ENCODE results near the gene PGM1.

PGM1 gene

GRCh38 chr1:63670164-63670563 is 77.0 kb downstream of the PGM1 start:
- no peaks in the 10 kb centered on the region for H3K4me1 ChIP-seq (ENCODE audit: control insufficient read depth, insufficient read depth, low read length, poor library complexity, severe bottlenecking)
- no peaks in the 10 kb centered on the region for H3K36me3 ChIP-seq (ENCODE audit: control insufficient read depth, insufficient read depth, low read length)
- H3K4me3 ChIP-seq (ENCODE audit: insufficient read depth, low read depth, low read length, poor library complexity, severe bottlenecking) = no peak overlapping the region
- DNase-seq = no peak
- H3K27ac ChIP-seq (ENCODE audit: insufficient read depth, low read length, poor library complexity, severe bottlenecking) = no peak overlapping the region
- H3K27me3 ChIP-seq (replicated peaks; ENCODE audit: control insufficient read depth, insufficient read depth, low read length, poor library complexity, severe bottlenecking) = no peaks in the 10 kb centered on the region
- H3K9me3 ChIP-seq (ENCODE audit: control insufficient read depth, low read length) = no peaks in the 10 kb centered on the region

DNA sequence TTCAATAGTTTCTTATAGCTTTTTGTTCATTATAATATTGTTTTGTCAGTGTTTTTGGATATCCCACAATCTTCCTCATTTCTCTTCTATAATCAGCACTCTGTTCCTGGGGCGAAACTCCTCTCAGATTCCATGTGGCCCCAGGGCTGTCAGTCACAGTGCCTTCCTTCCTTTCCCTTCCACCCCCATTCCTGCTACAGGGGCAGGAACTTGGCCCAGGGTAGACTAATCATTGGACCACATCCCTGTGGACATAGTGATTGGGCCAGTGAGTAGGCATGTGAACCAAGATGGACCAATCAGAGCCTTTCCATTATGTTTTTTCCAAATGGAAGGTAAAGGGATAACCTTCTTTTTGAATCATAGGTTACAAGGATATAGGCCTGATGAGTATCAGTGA is 78.3 kb downstream of the PGM1 start:
- no peak overlapping the region for H3K27ac ChIP-seq (ENCODE audit: insufficient read depth, low read length, poor library complexity, severe bottlenecking)
- H3K27me3 ChIP-seq (replicated peaks; ENCODE audit: control insufficient read depth, insufficient read depth, low read length, poor library complexity, severe bottlenecking) = no peaks in the 10 kb centered on the region
- no peak overlapping the region for H3K4me3 ChIP-seq (ENCODE audit: insufficient read depth, low read depth, low read length, poor library complexity, severe bottlenecking)
- no peak for DNase-seq
- no peaks in the 10 kb centered on the region for H3K4me1 ChIP-seq (ENCODE audit: control insufficient read depth, insufficient read depth, low read length, poor library complexity, severe bottlenecking)
- no peaks in the 10 kb centered on the region for H3K9me3 ChIP-seq (ENCODE audit: control insufficient read depth, low read length)
- no peaks in the 10 kb centered on the region for H3K36me3 ChIP-seq (ENCODE audit: control insufficient read depth, insufficient read depth, low read length)

DNA sequence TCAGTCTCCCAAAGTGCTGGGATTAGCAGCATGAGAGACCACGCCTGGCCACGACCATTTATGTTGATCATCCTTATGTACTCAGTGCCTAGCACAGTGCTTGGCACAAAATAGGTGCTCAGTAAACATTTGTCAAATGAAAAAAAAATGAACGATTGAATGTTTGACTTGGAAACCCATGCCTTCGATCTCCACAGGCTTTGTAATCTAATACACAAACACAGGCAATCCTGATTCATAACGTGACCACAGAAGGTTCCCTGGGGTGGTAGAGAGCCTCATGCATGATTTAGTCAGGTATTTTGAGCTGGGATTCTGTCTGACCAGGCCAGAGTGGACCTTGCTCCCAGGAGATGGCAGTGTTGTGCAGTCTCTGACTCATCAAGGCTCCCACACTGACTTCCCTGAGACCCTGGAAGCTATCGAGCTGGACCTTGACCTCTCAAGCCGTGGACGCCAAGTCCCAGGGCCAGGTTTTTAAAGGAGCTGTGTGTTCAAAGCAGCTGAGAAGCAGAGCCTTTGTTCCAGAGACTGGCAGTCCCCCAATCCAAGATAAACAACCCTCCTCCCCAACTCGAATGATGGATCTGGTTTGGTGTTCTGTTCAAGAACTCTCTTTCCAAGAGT is 81.1 kb downstream of the PGM1 start:
- H3K4me1 ChIP-seq (ENCODE audit: control insufficient read depth, insufficient read depth, low read length, poor library complexity, severe bottlenecking) = no peaks in the 10 kb centered on the region
- H3K9me3 ChIP-seq (ENCODE audit: control insufficient read depth, low read length) = no peaks in the 10 kb centered on the region
- no peak overlapping the region for H3K4me3 ChIP-seq (ENCODE audit: insufficient read depth, low read depth, low read length, poor library complexity, severe bottlenecking)
- no peak for DNase-seq
- no peak overlapping the region for H3K27ac ChIP-seq (ENCODE audit: insufficient read depth, low read length, poor library complexity, severe bottlenecking)
- no peaks in the 10 kb centered on the region for H3K27me3 ChIP-seq (replicated peaks; ENCODE audit: control insufficient read depth, insufficient read depth, low read length, poor library complexity, severe bottlenecking)
- H3K36me3 ChIP-seq (ENCODE audit: control insufficient read depth, insufficient read depth, low read length) = no peaks in the 10 kb centered on the region

DNA sequence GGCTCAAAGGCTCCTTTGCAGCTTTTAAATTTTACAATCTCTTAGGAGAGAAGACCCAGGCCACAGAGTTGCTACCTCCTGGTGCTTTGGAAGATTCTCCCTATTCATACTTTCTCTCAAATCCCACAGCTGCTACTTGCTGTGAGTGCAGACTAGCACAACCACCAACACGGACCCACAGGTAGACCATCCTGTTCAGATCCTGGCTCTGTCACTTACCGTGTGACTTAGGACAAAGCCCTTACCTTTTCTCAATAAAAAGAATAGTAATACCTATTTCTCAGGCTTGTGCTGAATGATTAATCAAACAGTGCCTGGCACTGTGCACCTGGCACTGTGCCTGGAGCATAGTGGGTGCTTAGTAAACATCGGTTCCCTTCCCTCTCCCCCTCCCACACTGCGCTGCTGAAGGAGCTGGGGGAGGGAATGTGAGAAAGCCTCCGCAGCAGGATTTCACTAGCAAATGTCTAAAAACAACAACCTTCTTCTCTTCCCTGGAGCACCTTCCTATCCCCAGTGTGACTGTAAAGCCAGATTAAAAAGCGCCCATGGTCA is 81.7 kb downstream of the PGM1 start:
- DNase-seq = no peak
- Histone ChIP-seq H3K9me3 (ENCODE audit: control insufficient read depth, low read length) (no peaks in the 10 kb centered on the region), H3K4me3 (ENCODE audit: insufficient read depth, low read depth, low read length, poor library complexity, severe bottlenecking) (no peak overlapping the region), H3K36me3 (ENCODE audit: control insufficient read depth, insufficient read depth, low read length) (no peaks in the 10 kb centered on the region), H3K27me3 (replicated peaks; ENCODE audit: control insufficient read depth, insufficient read depth, low read length, poor library complexity, severe bottlenecking) (no peaks in the 10 kb centered on the region), H3K27ac (ENCODE audit: insufficient read depth, low read length, poor library complexity, severe bottlenecking) (no peak overlapping the region), H3K4me1 (ENCODE audit: control insufficient read depth, insufficient read depth, low read length, poor library complexity, severe bottlenecking) (no peaks in the 10 kb centered on the region)

- no peak for DNase-seq
- Histone ChIP-seq H3K27ac (ENCODE audit: insufficient read depth, low read length, poor library complexity, severe bottlenecking) (no peak overlapping the region), H3K9me3 (ENCODE audit: control insufficient read depth, low read length) (no peaks in the 10 kb centered on the region), H3K4me1 (ENCODE audit: control insufficient read depth, insufficient read depth, low read length, poor library complexity, severe bottlenecking) (no peaks in the 10 kb centered on the region), H3K36me3 (ENCODE audit: control insufficient read depth, insufficient read depth, low read length) (no peaks in the 10 kb centered on the region), H3K27me3 (replicated peaks; ENCODE audit: control insufficient read depth, insufficient read depth, low read length, poor library complexity, severe bottlenecking) (no peaks in the 10 kb centered on the region), H3K4me3 (ENCODE audit: insufficient read depth, low read depth, low read length, poor library complexity, severe bottlenecking) (no peak overlapping the region)
These were observed 82.3 kb downstream of the PGM1 start for GRCh38 chr1:63675420-63675931.

- Histone ChIP-seq H3K27me3 (replicated peaks; ENCODE audit: control insufficient read depth, insufficient read depth, low read length, poor library complexity, severe bottlenecking) (no peaks in the 10 kb centered on the region), H3K4me1 (ENCODE audit: control insufficient read depth, insufficient read depth, low read length, poor library complexity, severe bottlenecking) (no peaks in the 10 kb centered on the region), H3K4me3 (ENCODE audit: insufficient read depth, low read depth, low read length, poor library complexity, severe bottlenecking) (no peak overlapping the region), H3K36me3 (ENCODE audit: control insufficient read depth, insufficient read depth, low read length) (no peaks in the 10 kb centered on the region), H3K27ac (ENCODE audit: insufficient read depth, low read length, poor library complexity, severe bottlenecking) (no peak overlapping the region), H3K9me3 (ENCODE audit: control insufficient read depth, low read length) (no peaks in the 10 kb centered on the region)
- DNase-seq = no peak
These were observed 84.3 kb downstream of the PGM1 start for GRCh38 chr1:63677497-63677896.

- H3K36me3 ChIP-seq (ENCODE audit: control insufficient read depth, insufficient read depth, low read length) = no peaks in the 10 kb centered on the region
- no peak overlapping the region for H3K4me3 ChIP-seq (ENCODE audit: insufficient read depth, low read depth, low read length, poor library complexity, severe bottlenecking)
- no peaks in the 10 kb centered on the region for H3K27me3 ChIP-seq (replicated peaks; ENCODE audit: control insufficient read depth, insufficient read depth, low read length, poor library complexity, severe bottlenecking)
- no peak for DNase-seq
- H3K27ac ChIP-seq (ENCODE audit: insufficient read depth, low read length, poor library complexity, severe bottlenecking) = no peak overlapping the region
- no peaks in the 10 kb centered on the region for H3K9me3 ChIP-seq (ENCODE audit: control insufficient read depth, low read length)
- no peaks in the 10 kb centered on the region for H3K4me1 ChIP-seq (ENCODE audit: control insufficient read depth, insufficient read depth, low read length, poor library complexity, severe bottlenecking)
These were observed 85.0 kb downstream of the PGM1 start for GRCh38 chr1:63678200-63678599.

- Histone ChIP-seq H3K9me3 (ENCODE audit: control insufficient read depth, low read length) (no peaks in the 10 kb centered on the region), H3K36me3 (ENCODE audit: control insufficient read depth, insufficient read depth, low read length) (no peaks in the 10 kb centered on the region), H3K27me3 (replicated peaks; ENCODE audit: control insufficient read depth, insufficient read depth, low read length, poor library complexity, severe bottlenecking) (no peaks in the 10 kb centered on the region), H3K27ac (ENCODE audit: insufficient read depth, low read length, poor library complexity, severe bottlenecking) (no peak overlapping the region), H3K4me3 (ENCODE audit: insufficient read depth, low read depth, low read length, poor library complexity, severe bottlenecking) (no peak overlapping the region), H3K4me1 (ENCODE audit: control insufficient read depth, insufficient read depth, low read length, poor library complexity, severe bottlenecking) (no peaks in the 10 kb centered on the region)
- no peak for DNase-seq
These were observed 85.9 kb downstream of the PGM1 start for GRCh38 chr1:63679076-63679475.

GRCh38 chr1:63679589-63679988 is 86.4 kb downstream of the PGM1 start:
- no peaks in the 10 kb centered on the region for H3K27me3 ChIP-seq (replicated peaks; ENCODE audit: control insufficient read depth, insufficient read depth, low read length, poor library complexity, severe bottlenecking)
- no peaks in the 10 kb centered on the region for H3K4me1 ChIP-seq (ENCODE audit: control insufficient read depth, insufficient read depth, low read length, poor library complexity, severe bottlenecking)
- no peak overlapping the region for H3K4me3 ChIP-seq (ENCODE audit: insufficient read depth, low read depth, low read length, poor library complexity, severe bottlenecking)
- no peaks in the 10 kb centered on the region for H3K36me3 ChIP-seq (ENCODE audit: control insufficient read depth, insufficient read depth, low read length)
- H3K9me3 ChIP-seq (ENCODE audit: control insufficient read depth, low read length) = no peaks in the 10 kb centered on the region
- no peak overlapping the region for H3K27ac ChIP-seq (ENCODE audit: insufficient read depth, low read length, poor library complexity, severe bottlenecking)
- no peak for DNase-seq

GRCh38 chr1:63682936-63683335 is 89.7 kb downstream of the PGM1 start:
- H3K4me1 ChIP-seq (ENCODE audit: control insufficient read depth, insufficient read depth, low read length, poor library complexity, severe bottlenecking) = no peaks in the 10 kb centered on the region
- H3K27me3 ChIP-seq (replicated peaks; ENCODE audit: control insufficient read depth, insufficient read depth, low read length, poor library complexity, severe bottlenecking) = no peaks in the 10 kb centered on the region
- DNase-seq = no peak
- H3K9me3 ChIP-seq (ENCODE audit: control insufficient read depth, low read length) = no peaks in the 10 kb centered on the region
- H3K27ac ChIP-seq (ENCODE audit: insufficient read depth, low read length, poor library complexity, severe bottlenecking) = no peak overlapping the region
- no peaks in the 10 kb centered on the region for H3K36me3 ChIP-seq (ENCODE audit: control insufficient read depth, insufficient read depth, low read length)
- no peak overlapping the region for H3K4me3 ChIP-seq (ENCODE audit: insufficient read depth, low read depth, low read length, poor library complexity, severe bottlenecking)

All from effector memory CD4-positive, alpha-beta T cell (primary cell).